ENCODE measurements around the gene U2AF2. TPM values are rescaled to one million over a fixed set of nuclear protein-coding genes. Genes with fewer than 3 reads are reported as not detected.

Gene U2AF2
- total RNA-seq, 1 experiment from 2014 or later: 343 TPM

DNA sequence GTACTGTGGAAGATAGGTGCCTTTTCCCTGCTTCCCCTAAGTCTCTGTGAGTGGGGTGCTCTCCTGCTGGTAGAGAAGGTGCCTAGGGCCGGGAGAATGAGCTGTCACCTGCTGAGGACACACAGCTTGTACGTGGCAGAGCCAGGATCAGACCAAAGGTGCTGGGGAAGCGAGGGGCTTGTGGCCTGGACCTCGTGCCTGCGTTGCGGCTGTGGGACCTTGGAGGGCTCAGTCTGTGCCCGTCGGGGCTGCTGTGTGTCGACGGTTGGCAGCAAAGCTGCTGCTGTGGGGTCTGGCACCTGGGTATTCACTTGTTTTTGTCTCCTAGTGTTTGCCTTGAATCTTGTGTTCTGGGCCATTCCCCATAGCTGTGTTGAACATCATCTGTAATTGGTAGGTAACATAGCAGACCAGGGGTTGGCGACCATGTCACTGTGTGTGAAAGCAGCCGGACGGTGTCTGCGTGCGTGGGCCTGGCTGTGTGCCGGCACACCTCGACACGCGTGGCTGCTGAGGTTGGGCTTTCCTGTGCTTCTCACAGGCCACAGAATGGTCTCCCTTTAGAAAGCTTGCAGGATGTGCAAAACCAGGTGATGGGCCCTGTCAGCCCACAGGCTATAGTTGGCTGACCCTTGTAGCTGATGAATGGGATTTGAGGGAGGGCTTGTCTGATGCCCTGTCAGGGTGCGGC lies 9.2 kb downstream of the U2AF2 start:
- Histone ChIP-seq H3K36me3 (ENCODE audit: low read depth, low read length) (peaks cover 81% of the 10 kb centered on the region), H3K9ac (ENCODE audit: low read length) (no peak overlapping the region), H3K27me3 (ENCODE audit: low read length) (no peaks in the 10 kb centered on the region), H3K79me2 (ENCODE audit: low read length) (peaks cover 95% of the 10 kb centered on the region), H3K9me3 (ENCODE audit: low read length) (no peaks in the 10 kb centered on the region), H3K4me2 (ENCODE audit: low read length) (no peak overlapping the region), H3K27ac (ENCODE audit: low read length) (no peak overlapping the region), H3K9me2 (replicated peaks; ENCODE audit: low read length) (no peaks in the 10 kb centered on the region), H3K4me3 (ENCODE audit: low read length) (no peak overlapping the region), H3F3A (ENCODE audit: low read length, unreplicated experiment) (no peaks in the 10 kb centered on the region), H4K20me1 (ENCODE audit: low read length) (peaks cover 60% of the 10 kb centered on the region), H3K4me1 (ENCODE audit: insufficient read depth, low read length) (no peaks in the 10 kb centered on the region), H2AFZ (ENCODE audit: low read length) (no peak overlapping the region)
- ChIA-PET CTCF (no interaction called here), POLR2A (ENCODE audit: unreplicated experiment) (no interaction called here)
- ATAC-seq: no peak
- intact Hi-C loops (cut with micrococcal nuclease): no loop called here
- no peak for DNase-seq
- BruUV-seq (replicated peaks): no TSS peak
- TF ChIP-seq EZH2phosphoT487 (IDR thresholded peaks at IDR 0.05; ENCODE audit: borderline replicate concordance, low read length): no peak
- TF ChIP-seq, protein P1, sequence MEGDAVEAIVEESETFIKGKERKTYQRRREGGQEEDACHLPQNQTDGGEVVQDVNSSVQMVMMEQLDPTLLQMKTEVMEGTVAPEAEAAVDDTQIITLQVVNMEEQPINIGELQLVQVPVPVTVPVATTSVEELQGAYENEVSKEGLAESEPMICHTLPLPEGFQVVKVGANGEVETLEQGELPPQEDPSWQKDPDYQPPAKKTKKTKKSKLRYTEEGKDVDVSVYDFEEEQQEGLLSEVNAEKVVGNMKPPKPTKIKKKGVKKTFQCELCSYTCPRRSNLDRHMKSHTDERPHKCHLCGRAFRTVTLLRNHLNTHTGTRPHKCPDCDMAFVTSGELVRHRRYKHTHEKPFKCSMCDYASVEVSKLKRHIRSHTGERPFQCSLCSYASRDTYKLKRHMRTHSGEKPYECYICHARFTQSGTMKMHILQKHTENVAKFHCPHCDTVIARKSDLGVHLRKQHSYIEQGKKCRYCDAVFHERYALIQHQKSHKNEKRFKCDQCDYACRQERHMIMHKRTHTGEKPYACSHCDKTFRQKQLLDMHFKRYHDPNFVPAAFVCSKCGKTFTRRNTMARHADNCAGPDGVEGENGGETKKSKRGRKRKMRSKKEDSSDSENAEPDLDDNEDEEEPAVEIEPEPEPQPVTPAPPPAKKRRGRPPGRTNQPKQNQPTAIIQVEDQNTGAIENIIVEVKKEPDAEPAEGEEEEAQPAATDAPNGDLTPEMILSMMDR (conservative IDR thresholded peaks at IDR 0.05; ENCODE audit: low read depth, low read length): no peak
- TF ChIP-seq EZH2 (IDR thresholded peaks at IDR 0.05; ENCODE audit: low read length, unreplicated experiment): no peak

DNA sequence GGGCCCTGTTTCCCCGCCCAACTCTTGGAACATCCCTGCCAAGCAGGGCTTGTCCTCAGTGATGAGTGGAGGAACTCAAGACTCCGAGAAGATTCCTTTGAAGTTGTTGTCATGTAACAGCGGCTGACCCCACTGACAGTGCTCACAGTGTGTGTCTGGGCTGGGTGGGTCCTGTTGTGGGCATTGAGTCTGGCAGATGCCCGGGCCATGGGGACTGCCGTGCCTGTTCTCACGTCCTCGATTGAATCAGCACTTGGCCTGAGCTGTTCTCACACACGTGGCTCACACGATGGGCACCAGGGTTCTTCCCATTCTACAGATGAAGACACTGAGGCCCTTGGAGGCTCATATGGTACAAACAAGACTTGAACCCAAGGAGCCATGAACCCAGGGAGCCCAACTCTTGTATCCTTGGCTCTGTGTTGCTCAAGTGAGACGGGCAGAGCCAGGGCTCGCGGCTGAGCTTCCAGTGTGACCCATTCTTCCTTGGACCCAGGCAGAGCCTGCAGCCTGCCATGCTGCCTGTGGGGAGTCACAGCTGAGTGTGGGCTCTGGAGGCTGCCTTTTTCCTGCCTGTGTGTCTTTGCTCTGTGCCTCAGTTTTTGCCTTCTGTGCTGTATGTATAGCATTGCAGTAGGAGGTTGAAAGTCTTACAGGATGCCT lies 11.6 kb downstream of the U2AF2 start:
- no peaks in the 10 kb centered on the region for H3F3A ChIP-seq (ENCODE audit: low read length, unreplicated experiment)
- H3K4me2 ChIP-seq (ENCODE audit: low read length): no peak overlapping the region
- no peaks in the 10 kb centered on the region for H3K4me1 ChIP-seq (ENCODE audit: insufficient read depth, low read length)
- no peak overlapping the region for H3K4me3 ChIP-seq (ENCODE audit: low read length)
- peaks cover 75% of the 10 kb centered on the region for H3K36me3 ChIP-seq (ENCODE audit: low read depth, low read length)
- no peak overlapping the region for H2AFZ ChIP-seq (ENCODE audit: low read length)
- TF ChIP-seq, protein P1 (conservative IDR thresholded peaks at IDR 0.05; ENCODE audit: low read depth, low read length): no peak
- TF ChIP-seq EZH2 (IDR thresholded peaks at IDR 0.05; ENCODE audit: low read length, unreplicated experiment): no peak
- TF ChIP-seq EZH2phosphoT487 (IDR thresholded peaks at IDR 0.05; ENCODE audit: borderline replicate concordance, low read length): no peak
- peaks cover 95% of the 10 kb centered on the region for H3K79me2 ChIP-seq (ENCODE audit: low read length)
- no peak overlapping the region for H3K27ac ChIP-seq (ENCODE audit: low read length)
- BruUV-seq (replicated peaks): no TSS peak
- POLR2A ChIA-PET (ENCODE audit: unreplicated experiment): no interaction called here
- CTCF ChIA-PET: interaction anchor here (0.5 kb wide), 1 partner anchor 164 kb away, joined by 7 read pairs; no protein-coding TSS in a partner anchor
- intact Hi-C loops (cut with micrococcal nuclease): no loop called here
- no peaks in the 10 kb centered on the region for H3K27me3 ChIP-seq (ENCODE audit: low read length)
- ATAC-seq (no peak), DNase-seq (no peak)
- peaks cover 58% of the 10 kb centered on the region for H4K20me1 ChIP-seq (ENCODE audit: low read length)
- no peaks in the 10 kb centered on the region for H3K9me3 ChIP-seq (ENCODE audit: low read length)
- H3K9ac ChIP-seq (ENCODE audit: low read length): no peak overlapping the region
- no peaks in the 10 kb centered on the region for H3K9me2 ChIP-seq (replicated peaks; ENCODE audit: low read length)

DNA sequence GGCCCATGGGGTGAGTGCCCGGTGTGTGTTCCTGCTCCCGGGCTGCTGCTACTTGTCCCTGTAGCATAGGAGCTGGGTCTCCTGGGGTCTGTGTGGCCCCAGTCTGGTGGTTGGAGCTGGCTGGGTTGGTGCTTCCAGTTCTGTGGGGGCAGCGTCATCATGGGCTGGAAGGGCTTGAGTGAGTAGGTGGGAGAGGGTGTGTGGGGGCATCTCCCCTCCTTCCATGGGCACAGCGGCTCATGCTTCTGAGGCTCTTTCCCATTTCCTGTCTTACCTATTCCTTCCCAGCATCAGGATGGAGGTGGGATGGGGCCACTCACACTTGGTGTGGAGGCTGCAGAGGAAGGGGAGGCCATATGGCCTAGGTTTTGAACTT lies 12.2 kb downstream of the U2AF2 start:
- ChIA-PET CTCF (no interaction called here), POLR2A (ENCODE audit: unreplicated experiment) (no interaction called here)
- ATAC-seq: no peak
- Histone ChIP-seq H3K9me2 (replicated peaks; ENCODE audit: low read length) (no peaks in the 10 kb centered on the region), H3F3A (ENCODE audit: low read length, unreplicated experiment) (peaks cover under 1% of the 10 kb centered on the region), H3K36me3 (ENCODE audit: low read depth, low read length) (peaks cover 70% of the 10 kb centered on the region), H3K79me2 (ENCODE audit: low read length) (peaks cover 95% of the 10 kb centered on the region), H3K27me3 (ENCODE audit: low read length) (no peaks in the 10 kb centered on the region), H2AFZ (ENCODE audit: low read length) (no peak overlapping the region), H3K9me3 (ENCODE audit: low read length) (no peaks in the 10 kb centered on the region), H3K27ac (ENCODE audit: low read length) (no peak overlapping the region), H3K4me1 (ENCODE audit: insufficient read depth, low read length) (no peaks in the 10 kb centered on the region), H3K9ac (ENCODE audit: low read length) (no peak overlapping the region), H4K20me1 (ENCODE audit: low read length) (peaks cover 58% of the 10 kb centered on the region), H3K4me3 (ENCODE audit: low read length) (no peak overlapping the region), H3K4me2 (ENCODE audit: low read length) (no peak overlapping the region)
- intact Hi-C loops (cut with micrococcal nuclease): no loop called here
- no peak for TF ChIP-seq EZH2phosphoT487 (IDR thresholded peaks at IDR 0.05; ENCODE audit: borderline replicate concordance, low read length)
- no peak for TF ChIP-seq EZH2 (IDR thresholded peaks at IDR 0.05; ENCODE audit: low read length, unreplicated experiment)
- TF ChIP-seq, protein P1 (conservative IDR thresholded peaks at IDR 0.05; ENCODE audit: low read depth, low read length): no peak
- DNase-seq: no peak
- no TSS peak for BruUV-seq (replicated peaks)
